Neural cell (in vitro differentiated cells): Measurements from ENCODE around the gene BET1L.

Experiments used
- POLR2AphosphoS5 ChIP-seq: IDR thresholded peaks from 2 replicates; pipeline ENCODE4 v1.6.1; 2012
- TF ChIP-seq, protein P1 (sequence below): fragments of 450-650 bp; IDR thresholded peaks from 2 replicates; pipeline ENCODE4 v1.5.1; 2014; ENCODE audit warnings: antibody characterized with exemption, mild to moderate bottlenecking, moderate library complexity; ENCODE audit not compliant: poor library complexity, severe bottlenecking

DNA sequence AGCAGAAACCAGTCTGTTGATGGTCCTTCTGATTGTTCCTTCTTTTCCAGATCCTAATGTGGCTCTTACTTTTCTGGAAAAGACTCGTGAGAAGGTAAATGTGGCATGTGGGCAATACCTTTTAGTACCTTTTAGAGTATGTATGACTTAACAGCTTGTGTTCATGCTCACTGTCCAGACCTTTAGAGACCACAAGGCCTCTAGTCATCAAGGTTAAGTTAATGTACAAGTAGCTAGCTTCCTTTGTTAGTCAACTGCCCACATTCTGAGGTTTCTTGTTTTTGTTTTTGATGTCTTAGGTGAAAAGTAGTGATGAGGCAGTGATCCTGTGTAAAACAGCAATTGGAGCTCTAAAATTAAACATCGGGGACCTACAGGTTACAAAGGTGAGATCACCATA lies 37.2 kb upstream of the BET1L start:
- TF ChIP-seq POLR2AphosphoS5: no peak
- TF ChIP-seq, protein P1, sequence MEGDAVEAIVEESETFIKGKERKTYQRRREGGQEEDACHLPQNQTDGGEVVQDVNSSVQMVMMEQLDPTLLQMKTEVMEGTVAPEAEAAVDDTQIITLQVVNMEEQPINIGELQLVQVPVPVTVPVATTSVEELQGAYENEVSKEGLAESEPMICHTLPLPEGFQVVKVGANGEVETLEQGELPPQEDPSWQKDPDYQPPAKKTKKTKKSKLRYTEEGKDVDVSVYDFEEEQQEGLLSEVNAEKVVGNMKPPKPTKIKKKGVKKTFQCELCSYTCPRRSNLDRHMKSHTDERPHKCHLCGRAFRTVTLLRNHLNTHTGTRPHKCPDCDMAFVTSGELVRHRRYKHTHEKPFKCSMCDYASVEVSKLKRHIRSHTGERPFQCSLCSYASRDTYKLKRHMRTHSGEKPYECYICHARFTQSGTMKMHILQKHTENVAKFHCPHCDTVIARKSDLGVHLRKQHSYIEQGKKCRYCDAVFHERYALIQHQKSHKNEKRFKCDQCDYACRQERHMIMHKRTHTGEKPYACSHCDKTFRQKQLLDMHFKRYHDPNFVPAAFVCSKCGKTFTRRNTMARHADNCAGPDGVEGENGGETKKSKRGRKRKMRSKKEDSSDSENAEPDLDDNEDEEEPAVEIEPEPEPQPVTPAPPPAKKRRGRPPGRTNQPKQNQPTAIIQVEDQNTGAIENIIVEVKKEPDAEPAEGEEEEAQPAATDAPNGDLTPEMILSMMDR: no peak
